ENCODE measurements around the gene FBXO41.

Gene FBXO41

GRCh38 chr2:73290049-73290839 lies 6.0 kb upstream of the FBXO41 start:
- no peak for DNase-seq

- no peak for DNase-seq
Measured at GRCh38 chr2:73289304-73289703, 5.0 kb upstream of the FBXO41 start.

DNA sequence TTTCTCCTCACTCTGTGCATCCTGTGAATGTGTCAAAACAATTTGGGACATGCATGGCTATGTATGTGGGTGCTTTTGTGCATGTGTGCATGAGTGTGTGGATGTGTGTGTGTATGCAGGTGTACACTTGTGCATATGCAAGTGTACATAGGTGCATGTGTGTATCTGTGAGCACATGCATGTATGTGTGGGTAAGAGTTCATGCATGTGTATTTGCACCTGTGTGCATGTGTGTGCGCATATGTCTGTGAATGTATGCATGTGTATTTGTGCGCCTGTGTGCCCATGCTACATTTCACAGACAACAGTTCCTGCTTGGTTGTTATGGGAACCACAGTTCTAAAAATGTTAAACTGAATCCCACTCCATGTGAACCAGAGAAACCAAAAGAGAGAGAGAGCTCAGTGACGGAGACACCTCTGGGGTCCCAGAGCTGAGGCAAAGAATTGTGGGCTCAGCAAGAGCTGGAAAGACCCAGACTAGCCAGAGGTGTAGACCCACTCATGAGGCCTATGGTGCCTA lies 1.9 kb upstream of the FBXO41 start:
- no peak for DNase-seq

DNA sequence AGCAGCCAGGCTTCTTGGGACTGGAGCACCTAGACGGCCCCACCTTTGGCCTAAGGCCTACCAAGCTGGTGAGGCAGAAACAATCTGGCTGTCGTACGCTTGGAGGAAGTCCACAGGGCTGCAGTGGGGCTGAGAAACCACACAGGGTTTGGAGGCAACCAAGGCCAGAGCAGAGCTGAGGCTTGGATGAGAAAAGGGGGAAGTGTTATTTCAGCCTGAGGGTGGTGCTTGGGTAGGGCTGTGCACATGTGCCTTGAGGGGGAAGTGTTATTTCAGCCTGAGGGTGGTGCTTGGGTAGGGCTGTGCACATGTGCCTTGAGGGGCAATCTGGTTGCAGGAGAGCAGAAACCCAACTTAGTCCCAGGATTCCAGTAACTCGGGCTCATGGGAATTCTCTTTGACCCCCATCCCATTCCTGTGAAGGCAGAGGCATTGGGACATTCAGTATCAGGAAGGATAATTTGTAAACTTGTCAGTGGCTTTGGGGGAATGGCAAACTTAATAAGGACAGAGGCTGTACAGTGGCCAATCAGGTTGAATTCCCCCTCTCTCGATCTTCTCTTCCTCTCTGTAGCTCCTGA lies 971 bp upstream of the FBXO41 start:
- DNase-seq: no peak

GRCh38 chr2:73283545-73284295 lies 558 bp downstream of the FBXO41 start:
- DNase-seq: no peak

- no peak for DNase-seq
Measured at GRCh38 chr2:73282924-73283544, 1.2 kb downstream of the FBXO41 start.

- DNase-seq: no peak
Measured at GRCh38 chr2:73281244-73281643, 3.0 kb downstream of the FBXO41 start.

DNA sequence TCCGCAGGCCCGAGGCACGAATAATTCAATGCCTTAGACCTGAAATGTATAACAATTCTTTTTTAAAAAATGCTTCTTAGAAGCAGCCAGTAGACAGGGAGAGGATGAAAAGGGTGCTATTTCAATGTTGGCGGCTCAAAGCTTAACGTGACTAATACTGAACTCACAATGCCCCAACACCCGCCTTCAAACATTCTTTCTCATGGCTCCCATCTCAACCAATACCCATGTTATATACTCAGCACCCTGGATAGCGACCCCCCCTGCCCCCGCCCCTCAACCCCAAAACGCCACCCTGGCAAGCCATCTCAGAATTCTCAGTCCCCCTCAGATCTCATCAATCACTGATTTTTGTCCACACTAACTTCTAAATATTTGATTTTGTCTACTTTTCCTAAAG lies 4.4 kb downstream of the FBXO41 start:
- DNase-seq: no peak

GRCh38 chr2:73272270-73272669 lies 12.0 kb downstream of the FBXO41 start:
- DNase-seq: no peak

DNA sequence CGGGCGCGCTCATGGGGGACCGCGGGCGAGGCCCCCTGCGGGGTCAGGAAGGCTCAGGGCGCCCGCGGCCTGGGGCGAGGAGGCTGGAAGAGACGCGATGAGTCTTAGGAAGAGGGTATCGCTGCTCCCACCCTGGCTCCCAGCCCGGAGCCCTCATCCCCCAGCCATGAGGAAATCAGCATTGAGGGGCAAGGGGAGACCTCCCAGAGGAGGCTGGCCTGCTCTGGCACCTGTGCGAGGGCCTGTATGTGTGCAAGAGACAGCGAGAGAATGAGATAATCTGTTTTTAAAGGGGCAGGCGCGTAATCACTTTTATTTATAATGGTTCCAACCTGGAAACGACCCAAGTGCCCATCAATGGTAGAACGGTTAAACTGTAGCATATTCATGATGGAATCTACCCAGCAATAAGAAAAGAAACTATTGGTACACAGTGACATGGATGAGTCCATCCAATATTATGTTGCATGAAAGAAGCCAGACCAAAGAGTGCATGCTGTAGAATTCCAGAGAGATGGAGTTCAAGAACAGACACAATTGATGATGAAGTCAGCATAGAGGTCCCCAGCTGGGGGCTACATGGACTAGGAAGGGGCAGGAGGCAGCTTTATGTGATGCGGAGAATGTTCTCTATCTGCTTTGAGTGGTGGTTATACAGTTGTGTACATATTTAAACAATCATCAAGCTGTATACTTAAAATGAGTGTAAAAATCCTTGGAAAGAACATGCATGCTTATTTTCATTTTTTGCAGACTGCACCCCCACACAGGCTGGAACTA lies 14.4 kb downstream of the FBXO41 start:
- no peak for DNase-seq

DNA sequence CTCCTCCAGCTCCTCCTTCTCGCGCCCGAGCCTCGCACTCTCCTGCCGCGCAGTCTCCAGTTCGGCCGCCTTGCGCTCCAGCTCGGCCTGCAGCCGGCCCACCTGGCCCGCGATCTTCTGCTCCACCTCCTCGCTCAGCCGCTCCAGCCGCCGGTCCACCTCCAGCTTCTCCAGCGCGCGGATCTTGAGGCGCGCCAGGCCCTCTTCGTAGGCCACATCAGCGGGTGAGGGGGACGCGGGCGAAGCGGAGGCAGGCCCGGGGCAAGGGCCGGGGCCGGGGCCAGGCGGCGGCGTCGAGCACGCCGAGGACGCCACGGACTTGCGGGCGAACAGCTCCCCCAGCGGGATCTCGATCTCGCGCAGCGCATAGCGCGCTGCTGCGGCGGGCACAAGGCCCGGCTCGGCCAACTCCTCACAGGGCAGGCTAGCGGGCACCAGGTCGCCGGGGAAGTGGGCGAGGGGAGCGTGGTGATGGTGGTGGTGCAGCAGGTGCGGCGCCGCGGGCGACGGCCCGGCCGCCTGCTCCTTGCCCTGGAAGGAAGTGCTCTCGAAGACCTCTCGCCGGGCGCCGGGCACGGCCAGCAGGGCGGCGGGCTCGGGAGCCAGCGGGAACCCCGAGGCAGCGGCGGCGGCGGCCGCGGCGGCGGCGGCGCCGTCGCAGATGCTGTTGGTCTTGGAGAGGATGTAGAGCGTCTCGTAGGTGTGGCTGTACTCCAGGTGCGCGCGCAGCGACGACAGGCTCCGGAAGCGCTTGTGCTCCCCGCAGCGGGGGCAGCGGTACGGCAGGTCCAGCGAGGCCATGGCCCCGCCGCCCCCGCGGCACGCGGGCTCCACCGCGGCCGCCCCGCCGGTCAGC lies 15.2 kb downstream of the FBXO41 start:
- DNase-seq: peak; percentile 58

DNA sequence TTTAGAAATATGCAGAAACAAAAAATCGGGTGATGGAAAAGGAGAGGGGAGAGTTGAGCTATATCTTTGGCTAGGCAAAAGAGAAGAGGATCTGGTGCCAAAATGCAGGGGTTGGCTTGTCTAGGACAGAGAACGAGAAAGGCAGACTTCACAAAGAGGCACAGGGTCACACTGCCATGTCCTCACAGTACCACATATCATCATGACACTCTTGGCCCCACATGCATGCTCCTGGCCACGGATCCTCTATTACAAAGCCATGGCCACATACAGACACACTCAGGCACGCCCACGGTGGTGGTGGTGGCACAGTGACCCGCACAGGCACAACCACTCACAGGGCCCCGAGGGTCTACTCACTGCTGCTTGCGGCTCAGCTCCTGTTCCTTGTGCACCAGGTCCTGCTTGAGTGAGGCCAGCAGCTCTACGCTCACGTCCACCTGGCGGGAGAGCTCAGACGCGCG lies 15.9 kb downstream of the FBXO41 start:
- no peak for DNase-seq

- DNase-seq: no peak
Measured at GRCh38 chr2:73267008-73267407, 17.3 kb downstream of the FBXO41 start.

GRCh38 chr2:73266061-73266901 lies 18.0 kb downstream of the FBXO41 start:
- DNase-seq: no peak

DNA sequence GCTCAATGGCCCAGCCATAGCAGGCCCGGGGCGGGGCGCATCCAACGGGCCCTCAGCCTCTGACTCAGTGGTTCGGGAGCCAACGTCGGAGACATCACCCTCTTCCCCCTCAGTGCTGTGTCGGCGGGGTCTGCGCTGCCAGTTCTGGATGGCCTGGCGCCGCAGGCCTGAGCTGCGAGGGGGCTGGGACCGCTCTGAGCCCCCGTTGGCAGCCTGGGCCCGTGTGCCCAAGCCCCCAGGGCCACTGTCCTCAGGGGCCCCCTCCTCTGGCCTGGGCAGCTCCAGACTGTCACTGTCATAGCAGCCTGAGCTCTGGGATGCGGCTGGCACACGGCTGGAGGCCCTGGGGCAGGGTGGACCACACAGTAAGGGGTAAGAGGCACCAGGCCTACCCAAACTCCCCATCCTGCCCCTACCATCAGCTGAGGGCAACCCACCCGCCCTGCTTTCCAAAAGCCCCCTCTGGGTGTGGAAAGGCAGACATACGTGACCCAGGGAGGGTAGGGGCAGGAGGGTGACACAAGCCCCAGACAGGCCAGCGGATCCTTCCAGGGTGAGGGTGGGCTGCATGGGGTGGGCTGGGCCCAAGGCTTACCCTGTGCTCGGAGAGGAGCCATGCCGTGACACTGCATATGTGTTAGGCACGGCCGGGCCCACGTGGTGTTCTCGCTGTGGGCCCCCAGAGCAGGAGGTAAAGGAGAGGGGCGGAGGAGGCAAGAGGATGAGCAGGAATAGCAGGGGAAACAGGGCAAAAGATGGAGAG lies 18.8 kb downstream of the FBXO41 start:
- no peak for DNase-seq

DNA sequence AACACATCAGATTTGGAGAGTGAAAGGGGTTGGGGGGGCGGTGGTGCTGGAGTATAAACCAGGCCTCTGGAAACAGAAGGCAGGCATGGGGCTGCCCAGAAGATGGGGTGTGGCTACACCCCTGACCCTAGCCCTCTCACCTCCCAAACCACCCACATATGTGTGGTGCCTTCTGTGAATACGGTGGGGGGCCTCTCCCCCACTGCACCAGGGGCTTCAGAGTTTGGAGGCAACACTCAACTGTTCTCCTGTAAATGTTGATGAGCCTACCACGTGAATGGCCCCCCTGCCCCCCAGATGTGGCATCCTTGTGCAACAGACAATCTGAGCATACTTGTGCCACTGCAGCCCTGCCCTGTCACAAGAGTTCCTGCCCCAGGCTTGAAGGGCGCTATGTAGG lies 19.5 kb downstream of the FBXO41 start:
- DNase-seq: no peak

DNA sequence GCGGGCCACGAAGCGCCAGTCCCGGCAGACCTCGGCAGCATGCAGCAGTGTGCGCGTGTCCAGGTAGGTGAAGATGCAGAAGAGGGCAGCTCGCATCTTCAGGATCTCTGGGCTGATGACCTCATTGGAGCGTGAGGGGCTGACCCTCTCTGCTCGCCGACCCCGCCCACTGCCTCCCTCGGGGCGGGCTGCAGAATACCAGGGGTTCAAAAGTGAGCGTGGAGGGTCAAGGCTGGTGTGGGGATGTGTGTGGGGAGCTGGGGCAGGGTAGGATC lies 20.0 kb downstream of the FBXO41 start:
- no peak for DNase-seq

- no peak for DNase-seq
Measured at GRCh38 chr2:73263540-73264331, 20.5 kb downstream of the FBXO41 start.
